ENCODE measurements around the gene PGPEP1. TPM values are rescaled to one million over a fixed set of nuclear protein-coding genes. Genes with fewer than 3 reads are reported as not detected.

The PGPEP1 gene
- total and polyA plus RNA-seq, 10 of the 15 experiments (the other 5 are each of a cell fraction or from before 2014, with no cell fraction given) = 13.8 to 39.4 (median 17.0) TPM

DNA sequence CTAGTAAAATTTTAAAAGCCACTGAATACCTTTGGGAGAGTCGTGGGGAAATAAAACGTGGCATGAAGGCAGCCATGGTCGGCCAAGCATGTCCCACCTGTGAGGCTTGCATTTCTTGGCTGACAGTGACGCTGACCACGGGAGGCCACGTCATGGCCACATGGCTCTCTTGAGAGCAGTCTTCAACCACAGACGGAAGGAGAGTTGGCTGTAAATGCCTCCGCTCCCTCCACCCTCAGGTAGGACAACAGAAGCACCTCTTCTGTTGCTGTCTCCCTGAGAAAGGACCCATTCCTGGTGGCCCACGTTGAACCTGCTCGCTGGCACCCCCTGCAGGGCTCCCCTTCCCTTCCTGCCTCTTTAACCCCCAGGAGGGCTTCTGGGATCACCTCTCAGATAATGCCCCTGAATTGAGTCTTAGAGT lies 67.7 kb downstream of the PGPEP1 start:
- peaks cover 14% of the 10 kb centered on the region for H3K4me1 ChIP-seq (ENCODE audit: control insufficient read depth, insufficient read depth, low read length)
- intact Hi-C loops (cut with micrococcal nuclease; ENCODE audit: unreplicated experiment) = loop anchor here (1.0 to 2.0 kb wide), 2 partner anchors 20 to 69 kb away; no protein-coding TSS in a partner anchor
- no peaks in the 10 kb centered on the region for H3K9me3 ChIP-seq (replicated peaks; ENCODE audit: control insufficient read depth, insufficient read depth, low read length)
- ChIA-PET RAD21 (ENCODE audit: unreplicated experiment) (interaction anchor here (2.1 kb wide), 1 partner anchor 59 kb away, joined by 5 read pairs; no protein-coding TSS in a partner anchor), SMC1A (ENCODE audit: uncharacterized antibody, unreplicated experiment) (interaction anchor here (1.4 kb wide), 1 partner anchor 19 kb away, joined by 3 read pairs; no protein-coding TSS in a partner anchor), POLR2A (no interaction called here), CTCF (interaction anchor here (1.2 to 7.7 kb wide), 2 partner anchors 18 to 128 kb away, joined by 4 to 144 read pairs; partner anchors contain the start of gene GDF15)
- peak overlapping the region; percentile 48 for H3K9ac ChIP-seq (ENCODE audit: control insufficient read depth, insufficient read depth, low read length)
- H3K36me3 ChIP-seq (ENCODE audit: control insufficient read depth in 2 of 2, insufficient read depth in 2 of 2, low read length in 1 of 2) = no peaks in the 10 kb centered on the region
- peak; percentile 87 for DNase-seq (ENCODE audit: low read depth, low spot score)
- no peak overlapping the region for H3K4me3 ChIP-seq
- in situ Hi-C loops (cut with MboI) = loop anchor here (5.0 kb wide), 2 partner anchors 66 to 131 kb away; partner anchors contain the start of gene PGPEP1
- peak; percentile 81 for FAIRE-seq
- H2AFZ ChIP-seq (ENCODE audit: control insufficient read depth, low read depth, low read length) = peak overlapping the region; percentile 88
- no peaks in the 10 kb centered on the region for H4K20me1 ChIP-seq (ENCODE audit: control insufficient read depth, insufficient read depth)
- ATAC-seq = peak; percentile 95
- WGBS (ENCODE audit: insufficient coverage, insufficient replicate concordance, low lambda C conversion rate, missing lambda C conversion rate) = 2% methylated on average over 10 of the region's 10 CpGs
- H3K4me2 ChIP-seq (ENCODE audit: control insufficient read depth, insufficient read depth) = peak overlapping the region; percentile 67
- peak overlapping the region; percentile 37 for H3K27ac ChIP-seq (ENCODE audit: control insufficient read depth, insufficient read depth)
- no peaks in the 10 kb centered on the region for H3K79me2 ChIP-seq (ENCODE audit: control insufficient read depth, insufficient read depth, low read length)
- no peaks in the 10 kb centered on the region for H3K27me3 ChIP-seq (replicated peaks in 1 of 2; ENCODE audit: control insufficient read depth in 2 of 2, insufficient read depth in 2 of 2, low read length in 1 of 2)
- BruUV-seq (replicated peaks) = no TSS peak
- TF ChIP-seq GATAD2B (conservative IDR thresholded peaks at IDR 0.05; ENCODE audit: low read depth) (no peak), ZBED1 (IDR thresholded peaks at IDR 0.05; ENCODE audit: borderline replicate concordance) (no peak), NBN (IDR thresholded peaks at IDR 0.05) (peak; percentile 91), SREBF2 (IDR thresholded peaks at IDR 0.05; ENCODE audit: low read length) (no peak), HCFC1 (IDR thresholded peaks at IDR 0.05; ENCODE audit: low read length) (no peak), RCOR1 (conservative IDR thresholded peaks at IDR 0.05; ENCODE audit: low read depth, low read length) (0 out of 2 replicates have a peak, but pooled peaks have one; percentile 37)
- TF ChIP-seq, protein P1, sequence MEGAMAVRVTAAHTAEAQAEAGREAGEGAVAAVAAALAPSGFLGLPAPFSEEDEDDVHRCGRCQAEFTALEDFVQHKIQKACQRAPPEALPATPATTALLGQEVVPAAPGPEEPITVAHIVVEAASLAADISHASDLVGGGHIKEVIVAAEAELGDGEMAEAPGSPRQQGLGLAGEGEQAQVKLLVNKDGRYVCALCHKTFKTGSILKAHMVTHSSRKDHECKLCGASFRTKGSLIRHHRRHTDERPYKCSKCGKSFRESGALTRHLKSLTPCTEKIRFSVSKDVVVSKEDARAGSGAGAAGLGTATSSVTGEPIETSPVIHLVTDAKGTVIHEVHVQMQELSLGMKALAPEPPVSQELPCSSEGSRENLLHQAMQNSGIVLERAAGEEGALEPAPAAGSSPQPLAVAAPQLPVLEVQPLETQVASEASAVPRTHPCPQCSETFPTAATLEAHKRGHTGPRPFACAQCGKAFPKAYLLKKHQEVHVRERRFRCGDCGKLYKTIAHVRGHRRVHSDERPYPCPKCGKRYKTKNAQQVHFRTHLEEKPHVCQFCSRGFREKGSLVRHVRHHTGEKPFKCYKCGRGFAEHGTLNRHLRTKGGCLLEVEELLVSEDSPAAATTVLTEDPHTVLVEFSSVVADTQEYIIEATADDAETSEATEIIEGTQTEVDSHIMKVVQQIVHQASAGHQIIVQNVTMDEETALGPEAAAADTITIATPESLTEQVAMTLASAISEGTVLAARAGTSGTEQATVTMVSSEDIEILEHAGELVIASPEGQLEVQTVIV (IDR thresholded peaks at IDR 0.05; ENCODE audit: borderline replicate concordance, partially characterized antibody) = peak; percentile 39
- TF ChIP-seq, protein P2, sequence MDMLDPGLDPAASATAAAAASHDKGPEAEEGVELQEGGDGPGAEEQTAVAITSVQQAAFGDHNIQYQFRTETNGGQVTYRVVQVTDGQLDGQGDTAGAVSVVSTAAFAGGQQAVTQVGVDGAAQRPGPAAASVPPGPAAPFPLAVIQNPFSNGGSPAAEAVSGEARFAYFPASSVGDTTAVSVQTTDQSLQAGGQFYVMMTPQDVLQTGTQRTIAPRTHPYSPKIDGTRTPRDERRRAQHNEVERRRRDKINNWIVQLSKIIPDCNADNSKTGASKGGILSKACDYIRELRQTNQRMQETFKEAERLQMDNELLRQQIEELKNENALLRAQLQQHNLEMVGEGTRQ (IDR thresholded peaks at IDR 0.05; ENCODE audit: borderline replicate concordance, low read depth, low read length) = peak; percentile 59
- TF ChIP-seq, protein P3, sequence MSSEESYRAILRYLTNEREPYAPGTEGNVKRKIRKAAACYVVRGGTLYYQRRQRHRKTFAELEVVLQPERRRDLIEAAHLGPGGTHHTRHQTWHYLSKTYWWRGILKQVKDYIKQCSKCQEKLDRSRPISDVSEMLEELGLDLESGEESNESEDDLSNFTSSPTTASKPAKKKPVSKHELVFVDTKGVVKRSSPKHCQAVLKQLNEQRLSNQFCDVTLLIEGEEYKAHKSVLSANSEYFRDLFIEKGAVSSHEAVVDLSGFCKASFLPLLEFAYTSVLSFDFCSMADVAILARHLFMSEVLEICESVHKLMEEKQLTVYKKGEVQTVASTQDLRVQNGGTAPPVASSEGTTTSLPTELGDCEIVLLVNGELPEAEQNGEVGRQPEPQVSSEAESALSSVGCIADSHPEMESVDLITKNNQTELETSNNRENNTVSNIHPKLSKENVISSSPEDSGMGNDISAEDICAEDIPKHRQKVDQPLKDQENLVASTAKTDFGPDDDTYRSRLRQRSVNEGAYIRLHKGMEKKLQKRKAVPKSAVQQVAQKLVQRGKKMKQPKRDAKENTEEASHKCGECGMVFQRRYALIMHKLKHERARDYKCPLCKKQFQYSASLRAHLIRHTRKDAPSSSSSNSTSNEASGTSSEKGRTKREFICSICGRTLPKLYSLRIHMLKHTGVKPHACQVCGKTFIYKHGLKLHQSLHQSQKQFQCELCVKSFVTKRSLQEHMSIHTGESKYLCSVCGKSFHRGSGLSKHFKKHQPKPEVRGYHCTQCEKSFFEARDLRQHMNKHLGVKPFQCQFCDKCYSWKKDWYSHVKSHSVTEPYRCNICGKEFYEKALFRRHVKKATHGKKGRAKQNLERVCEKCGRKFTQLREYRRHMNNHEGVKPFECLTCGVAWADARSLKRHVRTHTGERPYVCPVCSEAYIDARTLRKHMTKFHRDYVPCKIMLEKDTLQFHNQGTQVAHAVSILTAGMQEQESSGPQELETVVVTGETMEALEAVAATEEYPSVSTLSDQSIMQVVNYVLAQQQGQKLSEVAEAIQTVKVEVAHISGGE (CRISPR knock-in tag; IDR thresholded peaks at IDR 0.05) = no peak
- TF ChIP-seq, protein P4, sequence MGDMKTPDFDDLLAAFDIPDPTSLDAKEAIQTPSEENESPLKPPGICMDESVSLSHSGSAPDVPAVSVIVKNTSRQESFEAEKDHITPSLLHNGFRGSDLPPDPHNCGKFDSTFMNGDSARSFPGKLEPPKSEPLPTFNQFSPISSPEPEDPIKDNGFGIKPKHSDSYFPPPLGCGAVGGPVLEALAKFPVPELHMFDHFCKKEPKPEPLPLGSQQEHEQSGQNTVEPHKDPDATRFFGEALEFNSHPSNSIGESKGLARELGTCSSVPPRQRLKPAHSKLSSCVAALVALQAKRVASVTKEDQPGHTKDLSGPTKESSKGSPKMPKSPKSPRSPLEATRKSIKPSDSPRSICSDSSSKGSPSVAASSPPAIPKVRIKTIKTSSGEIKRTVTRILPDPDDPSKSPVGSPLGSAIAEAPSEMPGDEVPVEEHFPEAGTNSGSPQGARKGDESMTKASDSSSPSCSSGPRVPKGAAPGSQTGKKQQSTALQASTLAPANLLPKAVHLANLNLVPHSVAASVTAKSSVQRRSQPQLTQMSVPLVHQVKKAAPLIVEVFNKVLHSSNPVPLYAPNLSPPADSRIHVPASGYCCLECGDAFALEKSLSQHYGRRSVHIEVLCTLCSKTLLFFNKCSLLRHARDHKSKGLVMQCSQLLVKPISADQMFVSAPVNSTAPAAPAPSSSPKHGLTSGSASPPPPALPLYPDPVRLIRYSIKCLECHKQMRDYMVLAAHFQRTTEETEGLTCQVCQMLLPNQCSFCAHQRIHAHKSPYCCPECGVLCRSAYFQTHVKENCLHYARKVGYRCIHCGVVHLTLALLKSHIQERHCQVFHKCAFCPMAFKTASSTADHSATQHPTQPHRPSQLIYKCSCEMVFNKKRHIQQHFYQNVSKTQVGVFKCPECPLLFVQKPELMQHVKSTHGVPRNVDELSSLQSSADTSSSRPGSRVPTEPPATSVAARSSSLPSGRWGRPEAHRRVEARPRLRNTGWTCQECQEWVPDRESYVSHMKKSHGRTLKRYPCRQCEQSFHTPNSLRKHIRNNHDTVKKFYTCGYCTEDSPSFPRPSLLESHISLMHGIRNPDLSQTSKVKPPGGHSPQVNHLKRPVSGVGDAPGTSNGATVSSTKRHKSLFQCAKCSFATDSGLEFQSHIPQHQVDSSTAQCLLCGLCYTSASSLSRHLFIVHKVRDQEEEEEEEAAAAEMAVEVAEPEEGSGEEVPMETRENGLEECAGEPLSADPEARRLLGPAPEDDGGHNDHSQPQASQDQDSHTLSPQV (IDR thresholded peaks at IDR 0.05) = peak; percentile 28; the same call in 1 of the 2 replicates
